Neural progenitor cell (in vitro differentiated cells): ENCODE measurements around the gene SLC7A10.

Experiments
- EZH2 ChIP-seq: fragments of 200-600 bp; sonication (generic); IDR thresholded peaks from 2 replicates; pipeline ENCODE4 v1.6.1; 2017; ENCODE audit warnings: antibody characterized with exemption, mild to moderate bottlenecking, moderate library complexity
- EZH2phosphoT487 ChIP-seq: fragments of 200-600 bp; sonication (generic); IDR thresholded peaks from 2 replicates; pipeline ENCODE4 v1.6.1; 2017; ENCODE audit warnings: antibody characterized with exemption
- TF ChIP-seq, protein P1 (sequence below): fragments of 200-600 bp; sonication (generic); IDR thresholded peaks from 2 replicates; pipeline ENCODE4 v1.5.1; 2017; ENCODE audit warnings: antibody characterized with exemption, mild to moderate bottlenecking

DNA sequence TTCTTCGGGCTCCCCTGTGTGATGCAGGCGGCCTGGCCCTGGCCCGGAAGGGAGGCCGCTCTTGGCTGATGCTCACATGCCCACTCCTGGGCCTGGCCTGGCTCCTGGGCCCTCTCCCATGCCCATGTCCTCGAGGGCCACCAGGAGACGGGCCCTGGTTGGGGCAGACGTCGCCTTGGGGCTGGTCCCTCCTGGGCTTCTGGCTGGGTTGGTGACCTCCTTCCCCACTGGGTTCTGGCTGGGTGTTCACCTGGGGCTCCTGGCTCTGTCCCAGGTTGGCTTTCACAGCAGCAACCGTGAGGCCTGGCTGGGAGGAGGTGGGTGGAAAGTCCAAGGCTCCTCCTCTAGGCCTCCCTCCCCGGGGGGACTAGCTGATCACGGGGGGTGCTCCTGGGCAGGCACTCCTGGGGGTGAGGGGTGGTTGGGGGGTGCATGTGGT lies 15.5 kb upstream of the SLC7A10 start:
- TF ChIP-seq, protein P1, sequence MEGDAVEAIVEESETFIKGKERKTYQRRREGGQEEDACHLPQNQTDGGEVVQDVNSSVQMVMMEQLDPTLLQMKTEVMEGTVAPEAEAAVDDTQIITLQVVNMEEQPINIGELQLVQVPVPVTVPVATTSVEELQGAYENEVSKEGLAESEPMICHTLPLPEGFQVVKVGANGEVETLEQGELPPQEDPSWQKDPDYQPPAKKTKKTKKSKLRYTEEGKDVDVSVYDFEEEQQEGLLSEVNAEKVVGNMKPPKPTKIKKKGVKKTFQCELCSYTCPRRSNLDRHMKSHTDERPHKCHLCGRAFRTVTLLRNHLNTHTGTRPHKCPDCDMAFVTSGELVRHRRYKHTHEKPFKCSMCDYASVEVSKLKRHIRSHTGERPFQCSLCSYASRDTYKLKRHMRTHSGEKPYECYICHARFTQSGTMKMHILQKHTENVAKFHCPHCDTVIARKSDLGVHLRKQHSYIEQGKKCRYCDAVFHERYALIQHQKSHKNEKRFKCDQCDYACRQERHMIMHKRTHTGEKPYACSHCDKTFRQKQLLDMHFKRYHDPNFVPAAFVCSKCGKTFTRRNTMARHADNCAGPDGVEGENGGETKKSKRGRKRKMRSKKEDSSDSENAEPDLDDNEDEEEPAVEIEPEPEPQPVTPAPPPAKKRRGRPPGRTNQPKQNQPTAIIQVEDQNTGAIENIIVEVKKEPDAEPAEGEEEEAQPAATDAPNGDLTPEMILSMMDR: no peak
- TF ChIP-seq EZH2 (no peak), EZH2phosphoT487 (no peak)
